B cell (primary cell): ENCODE data around the gene ANKLE1.

Experiments
- CTCF ChIP-seq: fragments of 200-600 bp; IDR thresholded peaks from one replicate; pipeline ENCODE4 v1.8.0; 2022; ENCODE audit warnings: antibody characterized with exemption, mild to moderate bottlenecking
- EZH2 ChIP-seq: IDR thresholded peaks from 2 replicates; pipeline ENCODE4 v1.6.1; 2012; ENCODE audit warnings: borderline replicate concordance, low read depth, mild to moderate bottlenecking, moderate library complexity, low read length; ENCODE audit not compliant: insufficient read depth, poor library complexity, severe bottlenecking

GRCh38 chr19:17303940-17304267 lies 22.2 kb downstream of the ANKLE1 start:
- TF ChIP-seq CTCF (no peak), EZH2 (no peak)
